Measurements from ENCODE around the gene SASH1. TPM values are rescaled to one million over a fixed set of nuclear protein-coding genes. Genes with fewer than 3 reads are reported as not detected.

SASH1 gene
- total RNA-seq, 4 donors from 2014 or later = 55.3 to 118 (median 79.6) TPM

DNA sequence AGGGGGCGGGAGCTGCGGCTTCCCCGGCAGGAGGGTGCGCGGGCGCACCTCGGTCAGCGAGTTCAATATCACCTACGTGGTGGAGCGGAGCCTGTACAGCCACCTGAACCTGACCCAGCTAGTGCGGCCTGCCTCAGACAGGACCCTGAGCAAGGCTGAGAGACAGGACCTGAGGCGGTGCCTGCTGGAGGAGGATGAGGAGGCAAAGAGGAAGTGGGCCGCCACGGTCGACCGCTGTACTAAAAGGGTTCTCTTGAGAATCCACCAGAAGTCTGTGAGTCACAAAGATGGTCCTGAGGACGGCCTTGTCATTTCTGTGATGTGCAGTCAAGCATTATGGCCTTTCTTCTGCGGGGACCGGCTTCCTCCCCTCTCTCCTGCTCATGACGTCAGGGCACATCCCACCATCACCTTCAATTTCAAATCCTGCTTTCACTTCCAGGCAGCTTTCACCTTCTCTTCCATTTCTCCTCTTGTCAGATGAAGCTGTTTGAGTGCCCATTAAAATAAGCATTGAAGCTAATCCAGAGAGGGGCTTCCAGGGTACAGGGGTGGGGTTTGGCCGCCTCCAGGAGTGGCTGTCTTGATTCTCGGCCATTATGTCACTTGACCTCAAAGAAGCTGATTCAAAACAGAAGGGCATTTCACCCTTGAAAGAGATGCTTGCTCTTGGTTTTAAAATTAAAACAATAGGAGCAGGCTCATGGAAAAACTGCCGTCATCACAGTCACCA is 177.6 kb downstream of the SASH1 start:
- peaks cover 0 to 65% (median 14%) of the 10 kb centered on the region in 3 donors for H3K4me1 ChIP-seq
- H3K9me3 ChIP-seq = no peaks in the 10 kb centered on the region
- H3K36me3 ChIP-seq = peaks cover 8 to 95% (median 10%) of the 10 kb centered on the region in 3 donors
- intact Hi-C loops (cut with DNase I) = no loop called here
- 76 to 94% methylated on average over 12 to 17 of the region's 23 CpGs for WGBS, 2 donors
- peak overlapping the region in 3 of 4 donors; percentile 4 to 62 (median 48) for H3K27ac ChIP-seq
- TF ChIP-seq POLR2A (IDR thresholded peaks at IDR 0.05) = no peak
- TF ChIP-seq, protein P1, sequence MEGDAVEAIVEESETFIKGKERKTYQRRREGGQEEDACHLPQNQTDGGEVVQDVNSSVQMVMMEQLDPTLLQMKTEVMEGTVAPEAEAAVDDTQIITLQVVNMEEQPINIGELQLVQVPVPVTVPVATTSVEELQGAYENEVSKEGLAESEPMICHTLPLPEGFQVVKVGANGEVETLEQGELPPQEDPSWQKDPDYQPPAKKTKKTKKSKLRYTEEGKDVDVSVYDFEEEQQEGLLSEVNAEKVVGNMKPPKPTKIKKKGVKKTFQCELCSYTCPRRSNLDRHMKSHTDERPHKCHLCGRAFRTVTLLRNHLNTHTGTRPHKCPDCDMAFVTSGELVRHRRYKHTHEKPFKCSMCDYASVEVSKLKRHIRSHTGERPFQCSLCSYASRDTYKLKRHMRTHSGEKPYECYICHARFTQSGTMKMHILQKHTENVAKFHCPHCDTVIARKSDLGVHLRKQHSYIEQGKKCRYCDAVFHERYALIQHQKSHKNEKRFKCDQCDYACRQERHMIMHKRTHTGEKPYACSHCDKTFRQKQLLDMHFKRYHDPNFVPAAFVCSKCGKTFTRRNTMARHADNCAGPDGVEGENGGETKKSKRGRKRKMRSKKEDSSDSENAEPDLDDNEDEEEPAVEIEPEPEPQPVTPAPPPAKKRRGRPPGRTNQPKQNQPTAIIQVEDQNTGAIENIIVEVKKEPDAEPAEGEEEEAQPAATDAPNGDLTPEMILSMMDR (IDR thresholded peaks at IDR 0.05) = no peak
- no peak overlapping the region for H3K4me3 ChIP-seq
- no peaks in the 10 kb centered on the region for H3K27me3 ChIP-seq
- DNase-seq = no peak

DNA sequence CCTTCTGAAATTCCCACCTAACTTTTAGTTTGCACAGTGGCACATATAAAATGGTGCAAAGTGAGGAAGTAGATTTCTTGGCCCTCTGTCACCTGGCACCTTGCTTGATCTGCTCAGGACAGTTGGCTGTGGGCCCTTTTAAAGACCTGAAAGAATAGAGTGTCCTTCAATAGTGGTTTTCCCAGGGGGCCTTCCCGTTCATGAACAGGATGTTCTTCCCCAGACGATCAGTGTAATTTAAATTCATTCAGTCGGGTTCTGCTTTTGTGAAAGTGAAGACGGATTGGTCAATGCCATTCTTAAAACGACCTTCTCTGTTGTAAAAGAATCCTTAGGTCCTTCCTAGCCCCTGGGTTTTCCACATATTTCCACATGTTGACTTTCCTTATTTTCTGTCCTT is 178.5 kb downstream of the SASH1 start:
- Histone ChIP-seq H3K4me3 (no peak overlapping the region), H3K27me3 (no peaks in the 10 kb centered on the region), H3K36me3 (peaks cover 8 to 97% (median 10%) of the 10 kb centered on the region in 3 donors), H3K27ac (peak overlapping the region; percentile 3 to 62 (median 50)), H3K4me1 (peaks cover 0 to 61% (median 17%) of the 10 kb centered on the region in 3 donors), H3K9me3 (no peaks in the 10 kb centered on the region)
- intact Hi-C loops (cut with DNase I) = no loop called here
- TF ChIP-seq, protein P1 (IDR thresholded peaks at IDR 0.05) = no peak
- no peak for TF ChIP-seq POLR2A (IDR thresholded peaks at IDR 0.05)
- WGBS, 2 donors = 56% methylated on average over 5 of the region's 5 CpGs
- DNase-seq = no peak

DNA sequence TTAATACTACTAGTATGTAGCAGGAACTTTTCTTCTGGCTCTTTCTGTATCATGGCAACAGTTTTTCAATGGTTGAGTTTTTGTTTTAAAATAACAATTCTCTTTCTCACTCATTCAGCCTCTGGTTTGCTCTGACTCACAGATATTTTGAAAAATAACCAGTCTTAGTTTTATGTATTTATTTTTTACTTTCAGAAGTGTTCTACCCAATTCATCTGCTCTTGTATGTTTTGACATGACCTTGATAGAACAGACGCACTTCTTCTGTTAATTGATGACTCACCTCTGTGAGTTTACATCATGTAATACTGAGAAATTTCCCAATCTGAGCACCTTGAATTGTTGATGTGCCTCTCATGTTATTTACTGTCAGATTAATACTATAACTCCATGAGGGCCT is 178.9 kb downstream of the SASH1 start:
- peaks cover 8 to 98% (median 10%) of the 10 kb centered on the region in 3 donors for H3K36me3 ChIP-seq
- no peak for DNase-seq
- intact Hi-C loops (cut with DNase I) = no loop called here
- H3K27ac ChIP-seq = peak overlapping the region in 3 of 4 donors; percentile 48 to 62 (median 59)
- no peaks in the 10 kb centered on the region for H3K9me3 ChIP-seq
- no peaks in the 10 kb centered on the region for H3K27me3 ChIP-seq
- H3K4me3 ChIP-seq = no peak overlapping the region
- no peak for TF ChIP-seq POLR2A (IDR thresholded peaks at IDR 0.05)
- TF ChIP-seq, protein P1 (IDR thresholded peaks at IDR 0.05) = no peak
- peaks cover 0 to 56% (median 16%) of the 10 kb centered on the region in 3 donors for H3K4me1 ChIP-seq
- WGBS, 2 donors = 7 to 24% methylated on average over 1 of the region's 1 CpG

DNA sequence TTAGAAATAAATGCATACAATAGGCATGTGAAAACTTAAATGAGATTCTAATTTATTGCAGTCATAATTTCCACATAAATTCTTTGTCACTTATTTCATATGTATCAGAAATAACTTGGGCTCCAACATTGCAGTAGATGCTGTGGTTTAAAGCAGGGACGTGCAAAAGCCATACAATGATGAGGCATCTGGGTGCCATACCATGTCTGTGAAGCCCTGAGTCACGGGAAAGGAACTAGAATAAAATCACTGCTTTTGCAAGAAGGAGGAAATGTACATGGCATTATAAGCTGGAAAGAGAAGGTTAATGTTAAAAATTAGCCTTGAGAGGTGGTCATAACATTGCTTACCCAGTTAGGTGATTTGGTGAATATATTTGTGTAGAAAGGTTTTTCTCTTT is 180.4 kb downstream of the SASH1 start:
- DNase-seq = no peak
- H3K4me3 ChIP-seq = no peak overlapping the region
- TF ChIP-seq POLR2A (IDR thresholded peaks at IDR 0.05) = no peak
- TF ChIP-seq, protein P1 (IDR thresholded peaks at IDR 0.05) = no peak
- WGBS, 2 donors = 63 to 93% methylated on average over 2 of the region's 2 CpGs
- intact Hi-C loops (cut with DNase I) = no loop called here
- H3K27ac ChIP-seq = peak overlapping the region in 3 of 4 donors; percentile 5 to 30 (median 25)
- H3K4me1 ChIP-seq = peaks cover 0 to 47% (median 11%) of the 10 kb centered on the region in 3 donors
- no peaks in the 10 kb centered on the region for H3K9me3 ChIP-seq
- H3K27me3 ChIP-seq = peaks cover 0 to 3% (median 0%) of the 10 kb centered on the region in 4 donors
- H3K36me3 ChIP-seq = peaks cover 12 to 98% (median 18%) of the 10 kb centered on the region in 3 donors

DNA sequence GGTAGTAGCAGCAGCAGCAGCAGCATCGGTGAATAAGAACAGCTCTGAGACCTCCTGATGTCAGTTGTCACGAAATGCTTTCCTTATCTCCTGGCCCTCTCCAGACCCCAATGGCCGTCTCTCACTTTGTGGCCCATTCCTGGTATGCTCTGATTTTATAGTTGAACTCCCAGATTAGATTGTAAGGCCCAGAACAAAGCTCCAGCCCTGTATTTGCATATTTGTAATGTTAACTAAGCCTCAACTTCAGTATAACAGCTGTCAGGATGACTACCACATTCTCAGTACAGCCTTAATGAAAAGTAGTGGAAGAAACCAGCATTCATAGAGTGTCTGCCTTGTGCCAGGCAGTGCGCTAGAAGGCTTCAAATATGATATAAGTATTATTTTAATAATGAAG is 180.9 kb downstream of the SASH1 start:
- no peak for DNase-seq
- Histone ChIP-seq H3K36me3 (peaks cover 17 to 98% (median 22%) of the 10 kb centered on the region in 3 donors), H3K4me3 (no peak overlapping the region), H3K9me3 (no peaks in the 10 kb centered on the region), H3K27ac (peak overlapping the region in 3 of 4 donors; percentile 5 to 30 (median 25)), H3K4me1 (peaks cover 0 to 43% (median 11%) of the 10 kb centered on the region in 3 donors), H3K27me3 (peaks cover 0 to 3% (median 0%) of the 10 kb centered on the region in 4 donors)
- WGBS, 2 donors = 72 to 83% methylated on average over 4 of the region's 4 CpGs
- intact Hi-C loops (cut with DNase I) = no loop called here
- no peak for TF ChIP-seq POLR2A (IDR thresholded peaks at IDR 0.05)
- TF ChIP-seq, protein P1 (IDR thresholded peaks at IDR 0.05) = no peak

Data from esophagus squamous epithelium (tissue), 5 donors.